Activated naive CD8-positive, alpha-beta T cell treated with anti-CD3 and anti-CD28 coated beads for 36 hours (primary cell): ENCODE data around the gene ARHGAP25. TPM values are rescaled to one million over a fixed set of nuclear protein-coding genes. Genes with fewer than 3 reads are reported as not detected.
A peak's percentile ranks its signal among the peaks of the same experiment; 100 is the strongest.

Experiments used
- DNase-seq: peaks from one replicate; pipeline ENCODE4 v3.0.0; 2021
- H3K27ac Mint-ChIP-seq: one replicate; pipeline ENCODE4 v1.8.0; 2022; ENCODE audit warnings: mild to moderate bottlenecking, moderate library complexity, mixed read lengths
- H3K27me3 Mint-ChIP-seq: one replicate; pipeline ENCODE4 v1.8.0; 2022; ENCODE audit warnings: mild to moderate bottlenecking, mixed read lengths
- H3K36me3 Mint-ChIP-seq: one replicate; pipeline ENCODE4 v1.8.0; 2021; ENCODE audit warnings: mild to moderate bottlenecking, mixed read lengths
- H3K4me1 Mint-ChIP-seq: one replicate; pipeline ENCODE4 v1.8.0; 2021; ENCODE audit warnings: mixed read lengths
- H3K4me3 Mint-ChIP-seq: one replicate; pipeline ENCODE4 v1.8.0; 2022; ENCODE audit warnings: mild to moderate bottlenecking, moderate library complexity, mixed read lengths
- H3K9me3 Mint-ChIP-seq: one replicate; pipeline ENCODE4 v1.8.0; 2022; ENCODE audit warnings: mixed read lengths
- total RNA-seq, 2 experiments: library from RNA; stranded (reverse); gene quantifications; one replicate each; pipeline ENCODE4 v1.2.3, GENCODE V29; 2021

The ARHGAP25 gene
- total RNA-seq, 2 experiments from 2014 or later = 47.4 to 51.0 TPM

- H3K4me3 Mint-ChIP-seq = peak overlapping the region; percentile 48
- peaks cover 83% of the 10 kb centered on the region for H3K4me1 Mint-ChIP-seq
- no peaks in the 10 kb centered on the region for H3K27me3 Mint-ChIP-seq
- DNase-seq = no peak
- peaks cover 22% of the 10 kb centered on the region for H3K36me3 Mint-ChIP-seq
- peak overlapping the region; percentile 87 for H3K27ac Mint-ChIP-seq
- peaks cover 1% of the 10 kb centered on the region for H3K9me3 Mint-ChIP-seq
Measured at GRCh38 chr2:68762665-68763064, 28.1 kb downstream of the ARHGAP25 start.

- Mint-ChIP-seq H3K4me1 (peaks cover 83% of the 10 kb centered on the region), H3K4me3 (peak overlapping the region; percentile 77), H3K27me3 (no peaks in the 10 kb centered on the region), H3K36me3 (peaks cover 17% of the 10 kb centered on the region), H3K27ac (peak overlapping the region; percentile 97), H3K9me3 (no peaks in the 10 kb centered on the region)
- no peak for DNase-seq
Measured at GRCh38 chr2:68764041-68764805, 29.6 kb downstream of the ARHGAP25 start.

- DNase-seq = no peak
- Mint-ChIP-seq H3K36me3 (peaks cover 15% of the 10 kb centered on the region), H3K27ac (peak overlapping the region; percentile 97), H3K9me3 (no peaks in the 10 kb centered on the region), H3K4me3 (peak overlapping the region; percentile 77), H3K27me3 (no peaks in the 10 kb centered on the region), H3K4me1 (peaks cover 85% of the 10 kb centered on the region)
Measured at GRCh38 chr2:68764806-68765311, 30.2 kb downstream of the ARHGAP25 start.

GRCh38 chr2:68765739-68766375, 31.2 kb downstream of the ARHGAP25 start:
- DNase-seq = no peak
- H3K27me3 Mint-ChIP-seq = no peaks in the 10 kb centered on the region
- peaks cover 89% of the 10 kb centered on the region for H3K4me1 Mint-ChIP-seq
- peaks cover 12% of the 10 kb centered on the region for H3K36me3 Mint-ChIP-seq
- H3K4me3 Mint-ChIP-seq = peak overlapping the region; percentile 76
- peak overlapping the region; percentile 97 for H3K27ac Mint-ChIP-seq
- H3K9me3 Mint-ChIP-seq = no peaks in the 10 kb centered on the region

GRCh38 chr2:68766376-68766845, 31.8 kb downstream of the ARHGAP25 start:
- Mint-ChIP-seq H3K4me1 (peaks cover 88% of the 10 kb centered on the region), H3K36me3 (peaks cover 12% of the 10 kb centered on the region), H3K4me3 (peak overlapping the region; percentile 76), H3K27ac (peak overlapping the region; percentile 97), H3K27me3 (no peaks in the 10 kb centered on the region), H3K9me3 (no peaks in the 10 kb centered on the region)
- peak; percentile 50 for DNase-seq

GRCh38 chr2:68767031-68767961, 32.7 kb downstream of the ARHGAP25 start:
- peaks cover 15% of the 10 kb centered on the region for H3K36me3 Mint-ChIP-seq
- DNase-seq = peak; percentile 52
- peaks cover 88% of the 10 kb centered on the region for H3K4me1 Mint-ChIP-seq
- H3K9me3 Mint-ChIP-seq = no peaks in the 10 kb centered on the region
- H3K27ac Mint-ChIP-seq = peak overlapping the region; percentile 97
- no peaks in the 10 kb centered on the region for H3K27me3 Mint-ChIP-seq
- peak overlapping the region; percentile 76 for H3K4me3 Mint-ChIP-seq

- peak overlapping the region; percentile 97 for H3K27ac Mint-ChIP-seq
- H3K27me3 Mint-ChIP-seq = no peaks in the 10 kb centered on the region
- peak overlapping the region; percentile 76 for H3K4me3 Mint-ChIP-seq
- H3K36me3 Mint-ChIP-seq = peaks cover 15% of the 10 kb centered on the region
- H3K4me1 Mint-ChIP-seq = peaks cover 92% of the 10 kb centered on the region
- DNase-seq = no peak
- H3K9me3 Mint-ChIP-seq = no peaks in the 10 kb centered on the region
Measured at GRCh38 chr2:68767996-68768395, 33.4 kb downstream of the ARHGAP25 start.

GRCh38 chr2:68768461-68768860, 33.9 kb downstream of the ARHGAP25 start:
- H3K9me3 Mint-ChIP-seq = no peaks in the 10 kb centered on the region
- no peaks in the 10 kb centered on the region for H3K27me3 Mint-ChIP-seq
- H3K4me3 Mint-ChIP-seq = peak overlapping the region; percentile 76
- peaks cover 15% of the 10 kb centered on the region for H3K36me3 Mint-ChIP-seq
- peaks cover 93% of the 10 kb centered on the region for H3K4me1 Mint-ChIP-seq
- H3K27ac Mint-ChIP-seq = peak overlapping the region; percentile 97
- DNase-seq = no peak

- peaks cover 15% of the 10 kb centered on the region for H3K36me3 Mint-ChIP-seq
- peaks cover 96% of the 10 kb centered on the region for H3K4me1 Mint-ChIP-seq
- no peaks in the 10 kb centered on the region for H3K27me3 Mint-ChIP-seq
- no peaks in the 10 kb centered on the region for H3K9me3 Mint-ChIP-seq
- H3K27ac Mint-ChIP-seq = peak overlapping the region; percentile 97
- peak overlapping the region; percentile 76 for H3K4me3 Mint-ChIP-seq
- DNase-seq = no peak
Measured at GRCh38 chr2:68768951-68769350, 34.3 kb downstream of the ARHGAP25 start.

GRCh38 chr2:68769586-68770270, 35.1 kb downstream of the ARHGAP25 start:
- Mint-ChIP-seq H3K4me1 (peaks cover 95% of the 10 kb centered on the region), H3K27ac (peak overlapping the region; percentile 90), H3K27me3 (no peaks in the 10 kb centered on the region), H3K36me3 (peaks cover 18% of the 10 kb centered on the region), H3K4me3 (peak overlapping the region; percentile 30), H3K9me3 (no peaks in the 10 kb centered on the region)
- DNase-seq = no peak

GRCh38 chr2:68770271-68771111, 35.9 kb downstream of the ARHGAP25 start:
- Mint-ChIP-seq H3K36me3 (peaks cover 24% of the 10 kb centered on the region), H3K9me3 (no peaks in the 10 kb centered on the region)

GRCh38 chr2:68771211-68771751, 36.7 kb downstream of the ARHGAP25 start:
- Mint-ChIP-seq H3K4me1 (peaks cover 93% of the 10 kb centered on the region), H3K27me3 (no peaks in the 10 kb centered on the region), H3K9me3 (no peaks in the 10 kb centered on the region), H3K27ac (peak overlapping the region; percentile 90), H3K36me3 (peaks cover 32% of the 10 kb centered on the region), H3K4me3 (peak overlapping the region; percentile 30)
- DNase-seq = no peak

More at GRCh38 chr2:68770271-68771111, 35.9 kb downstream of the ARHGAP25 start:
- Mint-ChIP-seq H3K4me1 (peaks cover 93% of the 10 kb centered on the region), H3K4me3 (peak overlapping the region; percentile 30), H3K27ac (peak overlapping the region; percentile 90), H3K27me3 (no peaks in the 10 kb centered on the region)
- DNase-seq = no peak

- Mint-ChIP-seq H3K9me3 (no peaks in the 10 kb centered on the region), H3K36me3 (peaks cover 40% of the 10 kb centered on the region), H3K4me3 (peak overlapping the region; percentile 46), H3K27me3 (no peaks in the 10 kb centered on the region), H3K27ac (peak overlapping the region; percentile 90), H3K4me1 (peaks cover 94% of the 10 kb centered on the region)
- DNase-seq = no peak
Measured at GRCh38 chr2:68772109-68772508, 37.5 kb downstream of the ARHGAP25 start.
